DND-41 (cell line): Measurements from ENCODE around the gene OPCML.

Experiments used
- ATAC-seq: fragments of 200-7000 bp; cut with Tn5 transposase; 3 replicates; pipeline ENCODE4 v1.9.1; 2021; ENCODE audit warnings: low read depth; ENCODE audit not compliant: insufficient read depth
- DNase-seq: peaks from one replicate; pipeline ENCODE4 v3.0.0-alpha.2; 2020
- H2AFZ ChIP-seq: 2 replicates; pipeline ENCODE4 v1.6.0; 2012; ENCODE audit warnings: low read depth, low read length
- H3K27ac ChIP-seq: 2 replicates; pipeline ENCODE4 v1.5.1; 2012; ENCODE audit warnings: low read length, inconsistent platforms
- H3K27me3 ChIP-seq: fragments of 200-600 bp; sonication (generic); 2 replicates; pipeline ENCODE4 v1.6.0; 2012; ENCODE audit warnings: low read length, mild to moderate bottlenecking, inconsistent platforms; ENCODE audit not compliant: insufficient read depth, poor library complexity
- H3K36me3 ChIP-seq: 2 replicates; pipeline ENCODE4 v1.5.1; 2012; ENCODE audit warnings: low read length, inconsistent platforms; ENCODE audit not compliant: insufficient read depth
- H3K4me1 ChIP-seq: 2 replicates; pipeline ENCODE4 v1.5.1; 2012; ENCODE audit warnings: mild to moderate bottlenecking, low read length; ENCODE audit not compliant: insufficient read depth
- H3K4me2 ChIP-seq: 2 replicates; pipeline ENCODE4 v1.6.0; 2012; ENCODE audit warnings: mild to moderate bottlenecking, moderate library complexity, low read length, inconsistent platforms; ENCODE audit not compliant: insufficient read depth
- H3K4me3 ChIP-seq, 2 experiments: fragments of 200-600 bp in 1 of 2; shearing (Covaris generic) in 1 of 2; 2 replicates each; pipeline ENCODE4 v1.5.1; 2012 to 2016; ENCODE audit warnings: inconsistent platforms in 2 of 2, low read length in 2 of 2, mild to moderate bottlenecking in 2 of 2, low read depth in 1 of 2, moderate library complexity in 1 of 2
- H3K79me2 ChIP-seq: 2 replicates; pipeline ENCODE4 v1.6.0; 2012; ENCODE audit warnings: low read length, inconsistent platforms; ENCODE audit not compliant: insufficient read depth
- H3K9ac ChIP-seq: 2 replicates; pipeline ENCODE4 v1.6.0; 2012; ENCODE audit warnings: low read depth, mild to moderate bottlenecking, inconsistent platforms, low read length, moderate library complexity
- H3K9me3 ChIP-seq: 2 replicates; pipeline ENCODE4 v1.5.1; 2012; ENCODE audit warnings: low read length, moderate library complexity, mild to moderate bottlenecking, inconsistent platforms; ENCODE audit not compliant: insufficient read depth, severe bottlenecking
- H4K20me1 ChIP-seq: 2 replicates; pipeline ENCODE4 v1.6.0; 2012; ENCODE audit warnings: low read length; ENCODE audit not compliant: insufficient read depth
- EZH2 ChIP-seq: IDR thresholded peaks from 3 replicates; pipeline ENCODE4 v1.6.1; 2012; ENCODE audit warnings: borderline replicate concordance, low read depth, mild to moderate bottlenecking, moderate library complexity, low read length, inconsistent platforms; ENCODE audit not compliant: severe bottlenecking
- TF ChIP-seq, protein P1 (sequence below): IDR thresholded peaks from 2 replicates; pipeline ENCODE4 v1.5.1; 2012; ENCODE audit warnings: borderline replicate concordance, low read length, moderate library complexity, mild to moderate bottlenecking; ENCODE audit not compliant: poor library complexity, severe bottlenecking; ENCODE audit errors: extremely low read depth

OPCML gene

DNA sequence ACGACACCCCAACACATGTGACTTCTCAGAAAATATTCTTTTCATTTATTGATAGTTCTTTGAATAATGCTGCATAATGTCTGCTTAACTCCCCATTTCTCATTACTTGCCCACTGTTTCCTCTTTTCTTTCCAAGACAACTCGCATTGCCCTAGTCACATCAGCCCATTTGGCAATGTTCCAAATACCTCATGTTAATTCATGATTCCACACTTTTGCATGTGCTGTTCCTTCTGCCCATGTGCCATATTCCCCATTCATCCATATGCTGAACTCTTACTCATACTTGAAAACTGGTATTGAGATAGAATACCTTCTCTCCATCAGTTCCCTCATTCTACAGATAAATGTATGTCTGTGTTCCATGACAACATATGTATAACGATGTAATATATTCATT lies 993.7 kb downstream of the OPCML start:
- no peak overlapping the region for H3K4me3 ChIP-seq
- DNase-seq: no peak
- H4K20me1 ChIP-seq: no peaks in the 10 kb centered on the region
- no peak overlapping the region for H3K27ac ChIP-seq
- no peaks in the 10 kb centered on the region for H3K9me3 ChIP-seq
- no peak overlapping the region for H2AFZ ChIP-seq
- H3K4me2 ChIP-seq: no peak overlapping the region
- H3K4me1 ChIP-seq: no peaks in the 10 kb centered on the region
- no peaks in the 10 kb centered on the region for H3K27me3 ChIP-seq
- TF ChIP-seq, protein P1, sequence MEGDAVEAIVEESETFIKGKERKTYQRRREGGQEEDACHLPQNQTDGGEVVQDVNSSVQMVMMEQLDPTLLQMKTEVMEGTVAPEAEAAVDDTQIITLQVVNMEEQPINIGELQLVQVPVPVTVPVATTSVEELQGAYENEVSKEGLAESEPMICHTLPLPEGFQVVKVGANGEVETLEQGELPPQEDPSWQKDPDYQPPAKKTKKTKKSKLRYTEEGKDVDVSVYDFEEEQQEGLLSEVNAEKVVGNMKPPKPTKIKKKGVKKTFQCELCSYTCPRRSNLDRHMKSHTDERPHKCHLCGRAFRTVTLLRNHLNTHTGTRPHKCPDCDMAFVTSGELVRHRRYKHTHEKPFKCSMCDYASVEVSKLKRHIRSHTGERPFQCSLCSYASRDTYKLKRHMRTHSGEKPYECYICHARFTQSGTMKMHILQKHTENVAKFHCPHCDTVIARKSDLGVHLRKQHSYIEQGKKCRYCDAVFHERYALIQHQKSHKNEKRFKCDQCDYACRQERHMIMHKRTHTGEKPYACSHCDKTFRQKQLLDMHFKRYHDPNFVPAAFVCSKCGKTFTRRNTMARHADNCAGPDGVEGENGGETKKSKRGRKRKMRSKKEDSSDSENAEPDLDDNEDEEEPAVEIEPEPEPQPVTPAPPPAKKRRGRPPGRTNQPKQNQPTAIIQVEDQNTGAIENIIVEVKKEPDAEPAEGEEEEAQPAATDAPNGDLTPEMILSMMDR: no peak
- no peak for TF ChIP-seq EZH2
- no peak for ATAC-seq
- H3K79me2 ChIP-seq: no peaks in the 10 kb centered on the region
- no peaks in the 10 kb centered on the region for H3K36me3 ChIP-seq
- no peak overlapping the region for H3K9ac ChIP-seq

DNA sequence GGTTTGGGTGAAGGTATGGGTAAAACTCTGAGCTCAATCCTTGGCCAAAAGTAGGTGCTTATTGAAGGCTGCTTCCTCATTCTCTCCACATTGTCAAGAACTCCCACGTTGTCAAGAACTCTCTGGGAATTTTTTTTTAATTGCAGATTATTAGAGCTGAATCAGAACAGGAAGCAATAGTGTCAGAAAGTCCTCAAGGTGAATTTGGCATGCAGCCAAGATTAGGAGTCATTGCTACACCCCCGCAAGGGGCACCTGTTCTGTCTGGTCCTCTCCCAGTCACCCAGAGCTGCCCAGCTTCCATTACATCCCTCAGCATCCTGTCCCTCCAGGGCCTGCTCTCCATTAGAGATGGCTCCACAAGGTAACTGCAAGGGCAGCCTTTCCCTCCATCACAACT lies 996.5 kb downstream of the OPCML start:
- Histone ChIP-seq H4K20me1 (no peaks in the 10 kb centered on the region), H3K27me3 (no peaks in the 10 kb centered on the region), H3K4me3 (no peak overlapping the region), H3K4me2 (no peak overlapping the region), H3K9ac (no peak overlapping the region), H2AFZ (no peak overlapping the region), H3K9me3 (no peaks in the 10 kb centered on the region), H3K79me2 (no peaks in the 10 kb centered on the region), H3K27ac (no peak overlapping the region), H3K4me1 (no peaks in the 10 kb centered on the region), H3K36me3 (no peaks in the 10 kb centered on the region)
- no peak for DNase-seq
- ATAC-seq: no peak
- TF ChIP-seq, protein P1: no peak
- no peak for TF ChIP-seq EZH2

DNA sequence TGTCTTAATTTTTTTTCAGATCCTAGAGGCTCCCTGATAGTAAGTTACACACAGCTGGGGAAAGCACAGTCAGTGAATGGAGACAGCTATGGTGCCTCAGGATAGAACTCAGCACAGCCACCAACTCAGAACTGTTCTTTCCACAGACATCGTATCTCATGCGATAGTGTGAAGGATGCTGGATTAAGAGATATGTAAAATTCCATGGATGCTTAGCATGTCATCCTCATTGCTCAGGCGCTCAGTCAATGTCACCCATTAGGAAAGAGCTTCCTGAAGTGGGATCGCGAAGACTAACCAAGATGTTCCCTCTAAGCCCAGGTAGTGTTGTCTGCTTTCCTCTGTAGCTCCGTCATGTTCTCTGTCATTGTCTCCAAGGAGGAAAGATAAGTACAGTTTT lies 1000.4 kb downstream of the OPCML start:
- H3K79me2 ChIP-seq: no peaks in the 10 kb centered on the region
- no peak for ATAC-seq
- TF ChIP-seq, protein P1: no peak
- no peak for TF ChIP-seq EZH2

DNA sequence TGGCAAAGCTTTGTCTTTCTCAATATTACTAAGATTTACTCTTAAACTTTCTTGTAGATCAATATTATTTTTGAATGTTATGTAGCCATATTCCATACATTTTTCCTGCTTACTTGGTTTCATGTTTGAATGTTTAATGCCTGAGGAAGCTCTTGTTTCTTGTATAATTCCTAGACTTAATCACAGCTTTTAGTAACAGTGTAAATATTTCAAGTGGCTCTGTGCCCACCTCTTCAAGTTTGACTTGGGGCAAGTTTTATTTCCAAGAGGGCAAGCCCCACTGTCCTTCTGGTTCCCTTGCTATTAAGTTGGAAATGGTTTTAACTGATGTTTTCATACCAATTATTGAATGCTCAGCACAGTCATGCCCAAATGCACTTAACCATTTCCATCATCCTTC lies 1004.1 kb downstream of the OPCML start:
- no peak overlapping the region for H3K9ac ChIP-seq
- H4K20me1 ChIP-seq: no peaks in the 10 kb centered on the region
- H3K4me3 ChIP-seq: no peak overlapping the region
- H3K4me1 ChIP-seq: no peaks in the 10 kb centered on the region
- H3K36me3 ChIP-seq: no peaks in the 10 kb centered on the region
- H3K9me3 ChIP-seq: no peaks in the 10 kb centered on the region
- ATAC-seq (no peak), DNase-seq (no peak)
- H3K79me2 ChIP-seq: no peaks in the 10 kb centered on the region
- H3K4me2 ChIP-seq: no peak overlapping the region
- no peak overlapping the region for H3K27ac ChIP-seq
- no peak for TF ChIP-seq EZH2
- TF ChIP-seq, protein P1: no peak
- H2AFZ ChIP-seq: no peak overlapping the region
- no peaks in the 10 kb centered on the region for H3K27me3 ChIP-seq

More for the DNA sequence above, 1000.4 kb downstream of the OPCML start:
- H3K4me1 ChIP-seq: no peaks in the 10 kb centered on the region
- H3K4me3 ChIP-seq: no peak overlapping the region
- no peak overlapping the region for H2AFZ ChIP-seq
- no peaks in the 10 kb centered on the region for H4K20me1 ChIP-seq
- no peaks in the 10 kb centered on the region for H3K36me3 ChIP-seq
- no peak overlapping the region for H3K27ac ChIP-seq
- H3K9me3 ChIP-seq: no peaks in the 10 kb centered on the region
- no peak overlapping the region for H3K4me2 ChIP-seq
- no peak for DNase-seq
- no peak overlapping the region for H3K9ac ChIP-seq
- no peaks in the 10 kb centered on the region for H3K27me3 ChIP-seq
